ENCODE measurements around the gene ZMIZ1.

DNA sequence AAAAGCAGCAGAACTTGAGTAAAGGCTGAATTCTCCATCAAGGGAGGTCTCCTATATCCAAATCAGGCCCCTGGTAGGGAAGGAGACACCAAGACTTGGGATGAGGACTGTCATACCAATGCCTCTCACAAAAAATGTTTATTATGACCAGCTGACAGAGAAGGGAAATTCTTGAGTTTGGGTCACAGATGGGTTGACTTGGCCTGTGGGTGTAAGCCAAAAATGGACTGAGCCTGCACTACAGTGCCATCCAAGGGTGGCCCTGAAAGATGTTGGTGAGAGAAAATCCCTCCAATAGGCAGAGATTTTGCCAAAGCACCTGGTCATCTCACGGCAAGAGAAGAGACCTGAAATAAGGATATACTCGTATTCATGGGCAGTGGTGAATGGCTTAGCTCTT, 251.6 kb downstream of the ZMIZ1 start:
- TF ChIP-seq POLR2A (IDR thresholded peaks at IDR 0.05): no peak
- TF ChIP-seq, protein P1, sequence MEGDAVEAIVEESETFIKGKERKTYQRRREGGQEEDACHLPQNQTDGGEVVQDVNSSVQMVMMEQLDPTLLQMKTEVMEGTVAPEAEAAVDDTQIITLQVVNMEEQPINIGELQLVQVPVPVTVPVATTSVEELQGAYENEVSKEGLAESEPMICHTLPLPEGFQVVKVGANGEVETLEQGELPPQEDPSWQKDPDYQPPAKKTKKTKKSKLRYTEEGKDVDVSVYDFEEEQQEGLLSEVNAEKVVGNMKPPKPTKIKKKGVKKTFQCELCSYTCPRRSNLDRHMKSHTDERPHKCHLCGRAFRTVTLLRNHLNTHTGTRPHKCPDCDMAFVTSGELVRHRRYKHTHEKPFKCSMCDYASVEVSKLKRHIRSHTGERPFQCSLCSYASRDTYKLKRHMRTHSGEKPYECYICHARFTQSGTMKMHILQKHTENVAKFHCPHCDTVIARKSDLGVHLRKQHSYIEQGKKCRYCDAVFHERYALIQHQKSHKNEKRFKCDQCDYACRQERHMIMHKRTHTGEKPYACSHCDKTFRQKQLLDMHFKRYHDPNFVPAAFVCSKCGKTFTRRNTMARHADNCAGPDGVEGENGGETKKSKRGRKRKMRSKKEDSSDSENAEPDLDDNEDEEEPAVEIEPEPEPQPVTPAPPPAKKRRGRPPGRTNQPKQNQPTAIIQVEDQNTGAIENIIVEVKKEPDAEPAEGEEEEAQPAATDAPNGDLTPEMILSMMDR (IDR thresholded peaks at IDR 0.05 in 4 of 5, conservative IDR thresholded peaks at IDR 0.05 in 1 of 5): no peak

All from gastrocnemius medialis (tissue), 4 donors.